Measurements from ENCODE around the gene PALM. TPM values are rescaled to one million over a fixed set of nuclear protein-coding genes. Genes with fewer than 3 reads are reported as not detected.

The PALM gene
- total RNA-seq, 1 donor from 2014 or later, result 13.9 TPM

GRCh38 chr19:677201-677600 lies 31.5 kb upstream of the PALM start:
- peaks cover 9% of the 10 kb centered on the region for H3K4me1 Mint-ChIP-seq
- Histone ChIP-seq H4K20me1 (ENCODE audit: low read depth) (peaks cover 26% of the 10 kb centered on the region), H3F3A (ENCODE audit: low read depth) (peaks cover 27% of the 10 kb centered on the region), H3K9me3 (ENCODE audit: low read depth) (no peaks in the 10 kb centered on the region), H3K9ac (no peak overlapping the region), H3K4me3 (no peak overlapping the region), H3K36me3 (no peaks in the 10 kb centered on the region), H3K4me2 (no peak overlapping the region), H2AFZ (replicated peaks) (no peak overlapping the region), H3K27ac (no peak overlapping the region), H3K27me3 (peaks cover 46% of the 10 kb centered on the region), H3K4me1 (peaks cover 7% of the 10 kb centered on the region), H3K79me2 (ENCODE audit: low read depth) (no peaks in the 10 kb centered on the region)
- H3K4me3 Mint-ChIP-seq, result no peak overlapping the region
- H3K27ac Mint-ChIP-seq, result no peak overlapping the region
- H3K9me3 Mint-ChIP-seq, result no peaks in the 10 kb centered on the region
- no peak for DNase-seq (ENCODE audit: low spot score)
- TF ChIP-seq EZH2 (IDR thresholded peaks at IDR 0.05) (no peak), CTCF (IDR thresholded peaks at IDR 0.05) (no peak), EZH2phosphoT487 (IDR thresholded peaks at IDR 0.05) (no peak)
- no peaks in the 10 kb centered on the region for H3K36me3 Mint-ChIP-seq
- peaks cover 14% of the 10 kb centered on the region for H3K27me3 Mint-ChIP-seq (ENCODE audit: insufficient read depth, low read depth)

GRCh38 chr19:677601-678436 lies 30.9 kb upstream of the PALM start:
- peaks cover 27% of the 10 kb centered on the region for H3F3A ChIP-seq (ENCODE audit: low read depth)
- no peak for TF ChIP-seq EZH2 (IDR thresholded peaks at IDR 0.05)
- no peak for TF ChIP-seq EZH2phosphoT487 (IDR thresholded peaks at IDR 0.05)
- TF ChIP-seq CTCF (IDR thresholded peaks at IDR 0.05), result no peak
- peaks cover 26% of the 10 kb centered on the region for H4K20me1 ChIP-seq (ENCODE audit: low read depth)
- no peak overlapping the region for H2AFZ ChIP-seq (replicated peaks)
- H3K4me1 ChIP-seq, result peaks cover 7% of the 10 kb centered on the region
- H3K79me2 ChIP-seq (ENCODE audit: low read depth), result no peaks in the 10 kb centered on the region
- DNase-seq (ENCODE audit: low spot score), result no peak
- Mint-ChIP-seq H3K27me3 (ENCODE audit: insufficient read depth, low read depth) (peaks cover 14% of the 10 kb centered on the region), H3K4me1 (peaks cover 9% of the 10 kb centered on the region), H3K9me3 (no peaks in the 10 kb centered on the region), H3K36me3 (no peaks in the 10 kb centered on the region), H3K27ac (no peak overlapping the region), H3K4me3 (no peak overlapping the region)
- H3K9ac ChIP-seq, result no peak overlapping the region
- no peak overlapping the region for H3K4me3 ChIP-seq
- H3K4me2 ChIP-seq, result no peak overlapping the region
- H3K27ac ChIP-seq, result no peak overlapping the region
- no peaks in the 10 kb centered on the region for H3K9me3 ChIP-seq (ENCODE audit: low read depth)
- H3K36me3 ChIP-seq, result no peaks in the 10 kb centered on the region
- peaks cover 46% of the 10 kb centered on the region for H3K27me3 ChIP-seq

- Histone ChIP-seq H3K27ac (no peak overlapping the region), H3K36me3 (no peaks in the 10 kb centered on the region), H3K27me3 (peaks cover 46% of the 10 kb centered on the region), H3K79me2 (ENCODE audit: low read depth) (no peaks in the 10 kb centered on the region), H3K4me3 (peak overlapping the region; percentile 93), H3K4me1 (peaks cover 7% of the 10 kb centered on the region), H3K9me3 (ENCODE audit: low read depth) (no peaks in the 10 kb centered on the region), H3K4me2 (peak overlapping the region; percentile 91), H3F3A (ENCODE audit: low read depth) (peaks cover 27% of the 10 kb centered on the region), H2AFZ (replicated peaks) (no peak overlapping the region), H4K20me1 (ENCODE audit: low read depth) (peaks cover 26% of the 10 kb centered on the region), H3K9ac (no peak overlapping the region)
- H3K4me1 Mint-ChIP-seq, result peaks cover 9% of the 10 kb centered on the region
- H3K9me3 Mint-ChIP-seq, result no peaks in the 10 kb centered on the region
- no peak for TF ChIP-seq EZH2 (IDR thresholded peaks at IDR 0.05)
- TF ChIP-seq CTCF (IDR thresholded peaks at IDR 0.05), result no peak
- TF ChIP-seq EZH2phosphoT487 (IDR thresholded peaks at IDR 0.05), result no peak
- H3K27ac Mint-ChIP-seq, result no peak overlapping the region
- peaks cover 14% of the 10 kb centered on the region for H3K27me3 Mint-ChIP-seq (ENCODE audit: insufficient read depth, low read depth)
- no peaks in the 10 kb centered on the region for H3K36me3 Mint-ChIP-seq
- H3K4me3 Mint-ChIP-seq, result peak overlapping the region; percentile 84
- DNase-seq (ENCODE audit: low spot score), result no peak
Observed at GRCh38 chr19:678791-679388, 29.8 kb upstream of the PALM start.
